Neural cell (in vitro differentiated cells): Measurements from ENCODE around the gene PAPLN. TPM values are rescaled to one million over a fixed set of nuclear protein-coding genes. Genes with fewer than 3 reads are reported as not detected.

Experiments
- H2AFZ ChIP-seq: fragments of 200-600, 300-800 bp; sonication (generic), shearing (Covaris generic); 2 replicates; pipeline ENCODE4 v1.6.0; 2014; ENCODE audit warnings: low read depth, mild to moderate bottlenecking, antibody characterized with exemption, low read length, moderate library complexity
- H3F3A ChIP-seq: fragments of 200-600 bp; shearing (Covaris generic); 2 replicates; pipeline ENCODE4 v1.6.1; 2016; ENCODE audit warnings: mild to moderate bottlenecking, moderate library complexity, mixed read lengths, antibody characterized with exemption, low read length; ENCODE audit not compliant: insufficient read depth, poor library complexity, severe bottlenecking
- H3K27ac ChIP-seq: fragments of 200-600, 300-800 bp; sonication (generic), shearing (Covaris generic); 2 replicates; pipeline ENCODE4 v1.5.1; 2014; ENCODE audit warnings: mild to moderate bottlenecking, low read length, moderate library complexity
- H3K27me3 ChIP-seq: fragments of 300-800, 200-600 bp; sonication (generic), shearing (Covaris generic); 2 replicates; pipeline ENCODE4 v1.6.0; 2014; ENCODE audit warnings: mild to moderate bottlenecking, low read depth, low read length, moderate library complexity; ENCODE audit not compliant: insufficient read depth
- H3K36me3 ChIP-seq: fragments of 300-800, 200-600 bp; sonication (generic), shearing (Covaris generic); 2 replicates; pipeline ENCODE4 v1.5.1; 2014; ENCODE audit warnings: mild to moderate bottlenecking, antibody characterized with exemption, low read length, moderate library complexity; ENCODE audit not compliant: insufficient read depth
- H3K4me2 ChIP-seq: fragments of 300-800, 200-600 bp; sonication (generic), shearing (Covaris generic); 2 replicates; pipeline ENCODE4 v1.6.0; 2014; ENCODE audit warnings: mild to moderate bottlenecking, low read length
- H3K4me3 ChIP-seq: fragments of 300-800, 200-600 bp; sonication (generic), shearing (Covaris generic); 2 replicates; pipeline ENCODE4 v1.5.1; 2014; ENCODE audit warnings: mild to moderate bottlenecking, low read length, moderate library complexity
- H3K79me2 ChIP-seq: fragments of 200-600 bp; shearing (Covaris generic); replicated peaks from 2 replicates; pipeline ENCODE4 v1.6.0; 2014; ENCODE audit warnings: mild to moderate bottlenecking, low read length, moderate library complexity; ENCODE audit not compliant: insufficient read depth
- H3K9ac ChIP-seq: fragments of 300-800, 200-600 bp; sonication (generic), shearing (Covaris generic); 2 replicates; pipeline ENCODE4 v1.6.1; 2016; ENCODE audit warnings: mild to moderate bottlenecking, low read length, mixed read lengths
- H3K9me2 ChIP-seq: fragments of 200-600 bp; shearing (Covaris generic); 2 replicates; pipeline ENCODE4 v1.6.1; 2016; ENCODE audit warnings: mild to moderate bottlenecking, low read length, mixed read lengths; ENCODE audit not compliant: insufficient read depth
- H3K9me3 ChIP-seq: fragments of 200-600, 300-800 bp; sonication (generic), shearing (Covaris generic); 2 replicates; pipeline ENCODE4 v1.6.1; 2016; ENCODE audit warnings: mild to moderate bottlenecking, mixed run types, low read length, moderate library complexity, mixed read lengths
- H4K20me1 ChIP-seq: fragments of 200-600 bp; shearing (Covaris generic); 2 replicates; pipeline ENCODE4 v1.6.1; 2016; ENCODE audit warnings: mild to moderate bottlenecking, mixed run types; ENCODE audit not compliant: insufficient read depth
- EP300 ChIP-seq: fragments of 450-650 bp; conservative IDR thresholded peaks from 2 replicates; pipeline ENCODE4 v1.6.1; 2014; ENCODE audit warnings: antibody characterized with exemption, mild to moderate bottlenecking, moderate library complexity; ENCODE audit not compliant: poor library complexity, severe bottlenecking
- EZH2 ChIP-seq: fragments of 200-600, 300-800 bp; shearing (Covaris generic), sonication (generic); IDR thresholded peaks from 2 replicates; pipeline ENCODE4 v1.6.1; 2014; ENCODE audit warnings: antibody characterized with exemption, low read length, borderline replicate concordance, mild to moderate bottlenecking; ENCODE audit not compliant: insufficient read depth, poor library complexity, severe bottlenecking
- MXI1 ChIP-seq: fragments of 450-650 bp; conservative IDR thresholded peaks from 2 replicates; pipeline ENCODE4 v1.6.1; 2014; ENCODE audit warnings: antibody characterized with exemption, mild to moderate bottlenecking; ENCODE audit not compliant: poor library complexity, severe bottlenecking
- POLR2AphosphoS5 ChIP-seq: IDR thresholded peaks from 2 replicates; pipeline ENCODE4 v1.6.1; 2012
- RAD21 ChIP-seq: fragments of 450-650 bp; conservative IDR thresholded peaks from 2 replicates; pipeline ENCODE4 v1.6.1; 2014; ENCODE audit warnings: antibody characterized with exemption, mild to moderate bottlenecking, moderate library complexity
- SMC3 ChIP-seq: fragments of 450-650 bp; conservative IDR thresholded peaks from 2 replicates; pipeline ENCODE4 v1.6.1; 2014; ENCODE audit warnings: antibody characterized with exemption, mild to moderate bottlenecking, moderate library complexity; ENCODE audit not compliant: poor library complexity
- TAF1 ChIP-seq: IDR thresholded peaks from 2 replicates; pipeline ENCODE4 v1.6.1; 2012; ENCODE audit warnings: low read depth
- polyA plus RNA-seq: library from polyadenylated mRNA; depleted of rRNA; stranded (reverse); fragments of >200 nt; gene quantifications from 2 replicates; pipeline ENCODE4 v1.2.3, GENCODE V29; 2014
- TF ChIP-seq, protein P1 (sequence below): fragments of 450-650 bp; IDR thresholded peaks from 2 replicates; pipeline ENCODE4 v1.5.1; 2014; ENCODE audit warnings: antibody characterized with exemption, mild to moderate bottlenecking, moderate library complexity; ENCODE audit not compliant: poor library complexity, severe bottlenecking
- TF ChIP-seq, protein P2 (sequence below): IDR thresholded peaks from 2 replicates; pipeline ENCODE4 v1.6.1; 2012; ENCODE audit warnings: borderline replicate concordance

The PAPLN gene
- polyA plus RNA-seq, 1 donor from 2014 or later = 0.14 TPM

DNA sequence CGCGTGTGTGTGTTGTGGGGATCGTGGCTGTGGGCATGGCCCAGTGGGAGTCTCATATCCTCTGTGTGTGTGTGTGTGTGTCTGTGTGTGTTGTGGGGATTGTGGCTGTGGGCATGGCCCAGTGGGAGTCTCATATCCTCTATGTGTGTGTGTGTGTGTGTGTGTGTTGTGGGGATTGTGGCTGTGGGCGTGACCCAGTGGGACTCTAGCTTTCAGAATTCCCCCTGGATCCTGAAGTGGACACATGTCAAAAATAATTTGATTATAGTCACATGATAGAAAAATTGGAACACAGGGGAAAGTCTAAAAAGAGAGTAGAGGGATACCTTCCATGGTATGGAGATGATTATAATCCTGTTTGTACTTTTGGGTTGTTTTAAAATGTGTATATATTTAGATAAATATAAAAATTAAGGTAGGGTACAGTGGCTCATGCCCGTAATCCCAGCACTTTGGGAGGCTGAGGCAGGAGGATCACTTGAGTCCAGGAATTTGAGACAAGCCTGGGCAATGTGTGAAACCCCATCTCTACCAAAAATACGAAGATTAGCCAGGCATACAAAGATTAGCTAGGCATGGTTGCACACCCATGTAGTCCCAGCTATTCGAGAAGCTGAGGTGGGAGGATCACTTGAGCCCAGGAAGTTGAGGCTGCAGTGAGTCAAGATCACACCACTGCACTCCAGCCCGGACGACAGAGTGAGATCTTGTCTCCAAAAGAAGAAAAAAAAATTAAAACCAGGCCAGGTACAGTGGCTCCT lies 11.0 kb downstream of the PAPLN start:
- no peaks in the 10 kb centered on the region for H3K27me3 ChIP-seq
- no peaks in the 10 kb centered on the region for H3K36me3 ChIP-seq
- H2AFZ ChIP-seq = no peak overlapping the region
- H3K4me3 ChIP-seq = no peak overlapping the region
- H3K27ac ChIP-seq = no peak overlapping the region
- no peaks in the 10 kb centered on the region for H4K20me1 ChIP-seq
- H3K9me2 ChIP-seq = no peaks in the 10 kb centered on the region
- no peaks in the 10 kb centered on the region for H3K79me2 ChIP-seq
- no peak for TF ChIP-seq EZH2
- TF ChIP-seq EP300 = no peak
- TF ChIP-seq, protein P1, sequence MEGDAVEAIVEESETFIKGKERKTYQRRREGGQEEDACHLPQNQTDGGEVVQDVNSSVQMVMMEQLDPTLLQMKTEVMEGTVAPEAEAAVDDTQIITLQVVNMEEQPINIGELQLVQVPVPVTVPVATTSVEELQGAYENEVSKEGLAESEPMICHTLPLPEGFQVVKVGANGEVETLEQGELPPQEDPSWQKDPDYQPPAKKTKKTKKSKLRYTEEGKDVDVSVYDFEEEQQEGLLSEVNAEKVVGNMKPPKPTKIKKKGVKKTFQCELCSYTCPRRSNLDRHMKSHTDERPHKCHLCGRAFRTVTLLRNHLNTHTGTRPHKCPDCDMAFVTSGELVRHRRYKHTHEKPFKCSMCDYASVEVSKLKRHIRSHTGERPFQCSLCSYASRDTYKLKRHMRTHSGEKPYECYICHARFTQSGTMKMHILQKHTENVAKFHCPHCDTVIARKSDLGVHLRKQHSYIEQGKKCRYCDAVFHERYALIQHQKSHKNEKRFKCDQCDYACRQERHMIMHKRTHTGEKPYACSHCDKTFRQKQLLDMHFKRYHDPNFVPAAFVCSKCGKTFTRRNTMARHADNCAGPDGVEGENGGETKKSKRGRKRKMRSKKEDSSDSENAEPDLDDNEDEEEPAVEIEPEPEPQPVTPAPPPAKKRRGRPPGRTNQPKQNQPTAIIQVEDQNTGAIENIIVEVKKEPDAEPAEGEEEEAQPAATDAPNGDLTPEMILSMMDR = no peak
- no peak for TF ChIP-seq MXI1
- TF ChIP-seq SMC3 = no peak
- H3K9me3 ChIP-seq = no peaks in the 10 kb centered on the region
- H3K4me2 ChIP-seq = no peak overlapping the region
- no peak overlapping the region for H3K9ac ChIP-seq
- H3F3A ChIP-seq = no peaks in the 10 kb centered on the region

DNA sequence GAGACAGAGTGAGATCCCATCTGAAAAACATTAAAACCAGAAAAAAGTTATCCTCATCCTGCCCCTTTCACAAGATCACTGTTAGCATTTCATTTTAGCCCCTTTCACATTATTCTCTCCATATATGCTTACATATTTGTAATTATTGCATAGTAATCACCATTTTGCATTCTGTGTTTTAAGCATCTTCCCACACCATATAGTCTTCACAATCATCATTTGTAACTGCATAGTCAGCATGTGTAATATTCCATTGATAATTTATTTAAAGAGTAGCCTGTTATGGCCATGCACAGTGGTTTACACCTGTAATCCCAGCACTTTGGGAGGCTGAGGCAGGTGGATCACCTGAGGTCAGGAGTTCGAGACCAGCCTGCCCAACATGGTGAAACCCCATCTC lies 11.8 kb downstream of the PAPLN start:
- Histone ChIP-seq H3K9me3 (no peaks in the 10 kb centered on the region), H3K4me2 (no peak overlapping the region), H3K79me2 (no peaks in the 10 kb centered on the region), H3K9me2 (no peaks in the 10 kb centered on the region), H4K20me1 (no peaks in the 10 kb centered on the region), H3K36me3 (no peaks in the 10 kb centered on the region), H3F3A (no peaks in the 10 kb centered on the region), H3K9ac (no peak overlapping the region), H3K27ac (no peak overlapping the region), H3K27me3 (no peaks in the 10 kb centered on the region), H3K4me3 (no peak overlapping the region), H2AFZ (no peak overlapping the region)
- TF ChIP-seq, protein P2, sequence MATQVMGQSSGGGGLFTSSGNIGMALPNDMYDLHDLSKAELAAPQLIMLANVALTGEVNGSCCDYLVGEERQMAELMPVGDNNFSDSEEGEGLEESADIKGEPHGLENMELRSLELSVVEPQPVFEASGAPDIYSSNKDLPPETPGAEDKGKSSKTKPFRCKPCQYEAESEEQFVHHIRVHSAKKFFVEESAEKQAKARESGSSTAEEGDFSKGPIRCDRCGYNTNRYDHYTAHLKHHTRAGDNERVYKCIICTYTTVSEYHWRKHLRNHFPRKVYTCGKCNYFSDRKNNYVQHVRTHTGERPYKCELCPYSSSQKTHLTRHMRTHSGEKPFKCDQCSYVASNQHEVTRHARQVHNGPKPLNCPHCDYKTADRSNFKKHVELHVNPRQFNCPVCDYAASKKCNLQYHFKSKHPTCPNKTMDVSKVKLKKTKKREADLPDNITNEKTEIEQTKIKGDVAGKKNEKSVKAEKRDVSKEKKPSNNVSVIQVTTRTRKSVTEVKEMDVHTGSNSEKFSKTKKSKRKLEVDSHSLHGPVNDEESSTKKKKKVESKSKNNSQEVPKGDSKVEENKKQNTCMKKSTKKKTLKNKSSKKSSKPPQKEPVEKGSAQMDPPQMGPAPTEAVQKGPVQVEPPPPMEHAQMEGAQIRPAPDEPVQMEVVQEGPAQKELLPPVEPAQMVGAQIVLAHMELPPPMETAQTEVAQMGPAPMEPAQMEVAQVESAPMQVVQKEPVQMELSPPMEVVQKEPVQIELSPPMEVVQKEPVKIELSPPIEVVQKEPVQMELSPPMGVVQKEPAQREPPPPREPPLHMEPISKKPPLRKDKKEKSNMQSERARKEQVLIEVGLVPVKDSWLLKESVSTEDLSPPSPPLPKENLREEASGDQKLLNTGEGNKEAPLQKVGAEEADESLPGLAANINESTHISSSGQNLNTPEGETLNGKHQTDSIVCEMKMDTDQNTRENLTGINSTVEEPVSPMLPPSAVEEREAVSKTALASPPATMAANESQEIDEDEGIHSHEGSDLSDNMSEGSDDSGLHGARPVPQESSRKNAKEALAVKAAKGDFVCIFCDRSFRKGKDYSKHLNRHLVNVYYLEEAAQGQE = no peak
- TF ChIP-seq RAD21 (no peak), MXI1 (no peak), EZH2 (no peak), POLR2AphosphoS5 (no peak), TAF1 (no peak), EP300 (no peak), SMC3 (no peak)
- TF ChIP-seq, protein P1 = no peak
